ENCODE measurements around the gene RASSF4.

Gene RASSF4

GRCh38 chr10:44949127-44949802, 10.3 kb upstream of the RASSF4 start:
- no peak for DNase-seq

GRCh38 chr10:44949915-44950314, 9.7 kb upstream of the RASSF4 start:
- no peak for DNase-seq

- DNase-seq: no peak
Observed at GRCh38 chr10:44950326-44951225, 9.0 kb upstream of the RASSF4 start.

GRCh38 chr10:44951576-44952226, 7.9 kb upstream of the RASSF4 start:
- DNase-seq: no peak

- DNase-seq: no peak
Observed at GRCh38 chr10:44952779-44953231, 6.8 kb upstream of the RASSF4 start.

- DNase-seq: no peak
Observed at GRCh38 chr10:44954042-44954441, 5.6 kb upstream of the RASSF4 start.

- DNase-seq: no peak
Observed at GRCh38 chr10:44954962-44955361, 4.6 kb upstream of the RASSF4 start.

GRCh38 chr10:44955413-44956070, 4.1 kb upstream of the RASSF4 start:
- DNase-seq: no peak

- no peak for DNase-seq
Observed at GRCh38 chr10:44956226-44956625, 3.4 kb upstream of the RASSF4 start.

GRCh38 chr10:44956717-44957706, 2.6 kb upstream of the RASSF4 start:
- no peak for DNase-seq

- DNase-seq: no peak
Observed at GRCh38 chr10:44958196-44958897, 1.3 kb upstream of the RASSF4 start.

GRCh38 chr10:44958898-44959246, 730 bp upstream of the RASSF4 start:
- DNase-seq: no peak

GRCh38 chr10:44960088-44960460, 472 bp downstream of the RASSF4 start:
- DNase-seq: no peak

- DNase-seq: no peak
Observed at GRCh38 chr10:44960482-44961229, 1.1 kb downstream of the RASSF4 start.

GRCh38 chr10:44961230-44961571, 1.6 kb downstream of the RASSF4 start:
- no peak for DNase-seq

- DNase-seq: no peak
Observed at GRCh38 chr10:44961931-44962750, 2.5 kb downstream of the RASSF4 start.

- DNase-seq: peak; percentile 69
Observed at GRCh38 chr10:44962870-44963738, 3.5 kb downstream of the RASSF4 start.

GRCh38 chr10:44963772-44964633, 4.4 kb downstream of the RASSF4 start:
- DNase-seq: peak; percentile 84
